RWPE1 (cell line): ENCODE data around the gene ST3GAL3.

ENCODE experiments used
- CTCF ChIA-PET: fragments of 350-600 bp; sonication (Branson Sonifier 250); formaldehyde crosslinking; extraction: SDS; loops from one replicate; lab custom pipeline; 2021; lab: Yijun Ruan, JAX
- POLR2A ChIA-PET: fragments of 400-600 bp; formaldehyde crosslinking; extraction: SDS; loops from one replicate; lab custom pipeline; 2020; ENCODE audit warnings: antibody characterized with exemption; ENCODE audit not compliant: low non-redundant PET; lab: Yijun Ruan, JAX
- DNase-seq: peaks from one replicate; pipeline ENCODE4 v3.0.0; 2012; ENCODE audit warnings: low spot score
- H3K27ac ChIP-seq: fragments of 450-650 bp; 2 replicates; pipeline ENCODE4 v1.5.1; 2017
- TF ChIP-seq, protein P1 (sequence below): fragments of 450-650 bp; conservative IDR thresholded peaks from 2 replicates; pipeline ENCODE4 v1.5.1; 2017; ENCODE audit warnings: low read depth, mild to moderate bottlenecking

The ST3GAL3 gene

GRCh38 chr1:43908858-43909257, 201.5 kb downstream of the ST3GAL3 start:
- peak overlapping the region; percentile 24; the same call in 1 of the 2 replicates for H3K27ac ChIP-seq
- ChIA-PET CTCF (interaction anchor here (0.7 to 3.7 kb wide), 3 partner anchors 26 to 45 kb away, joined by 3 to 20 read pairs (median 3); no protein-coding TSS in a partner anchor), POLR2A (no interaction called here)
- TF ChIP-seq, protein P1, sequence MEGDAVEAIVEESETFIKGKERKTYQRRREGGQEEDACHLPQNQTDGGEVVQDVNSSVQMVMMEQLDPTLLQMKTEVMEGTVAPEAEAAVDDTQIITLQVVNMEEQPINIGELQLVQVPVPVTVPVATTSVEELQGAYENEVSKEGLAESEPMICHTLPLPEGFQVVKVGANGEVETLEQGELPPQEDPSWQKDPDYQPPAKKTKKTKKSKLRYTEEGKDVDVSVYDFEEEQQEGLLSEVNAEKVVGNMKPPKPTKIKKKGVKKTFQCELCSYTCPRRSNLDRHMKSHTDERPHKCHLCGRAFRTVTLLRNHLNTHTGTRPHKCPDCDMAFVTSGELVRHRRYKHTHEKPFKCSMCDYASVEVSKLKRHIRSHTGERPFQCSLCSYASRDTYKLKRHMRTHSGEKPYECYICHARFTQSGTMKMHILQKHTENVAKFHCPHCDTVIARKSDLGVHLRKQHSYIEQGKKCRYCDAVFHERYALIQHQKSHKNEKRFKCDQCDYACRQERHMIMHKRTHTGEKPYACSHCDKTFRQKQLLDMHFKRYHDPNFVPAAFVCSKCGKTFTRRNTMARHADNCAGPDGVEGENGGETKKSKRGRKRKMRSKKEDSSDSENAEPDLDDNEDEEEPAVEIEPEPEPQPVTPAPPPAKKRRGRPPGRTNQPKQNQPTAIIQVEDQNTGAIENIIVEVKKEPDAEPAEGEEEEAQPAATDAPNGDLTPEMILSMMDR: no peak; the same call in 1 of the 2 replicates
- no peak for DNase-seq

GRCh38 chr1:43910343-43910742, 203.0 kb downstream of the ST3GAL3 start:
- ChIA-PET POLR2A (no interaction called here), CTCF (interaction anchor here (1.4 kb wide), 1 partner anchor 24 kb away, joined by 5 read pairs; the partner anchor contains the start of gene ARTN)
- no peak for DNase-seq
- H3K27ac ChIP-seq: peak overlapping the region; percentile 58
- TF ChIP-seq, protein P1: no peak

DNA sequence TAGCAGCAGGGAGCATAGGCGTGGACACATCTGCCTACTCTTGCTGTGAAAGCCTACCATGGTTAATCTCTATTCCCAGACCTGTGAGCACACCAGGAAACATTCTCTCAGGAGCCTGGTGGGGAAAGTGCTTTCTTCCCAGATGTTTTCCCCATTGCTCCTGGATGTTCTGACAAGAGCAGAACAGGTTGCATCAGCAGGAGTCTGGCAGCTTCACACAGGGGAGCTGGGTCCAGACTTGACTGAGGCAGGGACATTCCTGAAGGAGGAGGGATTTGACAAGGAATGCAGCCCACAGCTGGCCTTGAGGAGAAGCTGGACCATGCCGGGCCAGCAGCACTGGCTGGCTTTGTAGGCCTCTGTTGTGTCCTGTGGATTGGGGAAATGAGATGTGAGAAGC, 205.3 kb downstream of the ST3GAL3 start:
- peak; percentile 83 for DNase-seq
- TF ChIP-seq, protein P1: no peak
- ChIA-PET CTCF (interaction anchor here (0.6 to 1.0 kb wide), 2 partner anchors 21 to 54 kb away, joined by 5 to 8 read pairs; partner anchors contain the start of gene ARTN), POLR2A (no interaction called here)
- H3K27ac ChIP-seq: peak overlapping the region; percentile 100

DNA sequence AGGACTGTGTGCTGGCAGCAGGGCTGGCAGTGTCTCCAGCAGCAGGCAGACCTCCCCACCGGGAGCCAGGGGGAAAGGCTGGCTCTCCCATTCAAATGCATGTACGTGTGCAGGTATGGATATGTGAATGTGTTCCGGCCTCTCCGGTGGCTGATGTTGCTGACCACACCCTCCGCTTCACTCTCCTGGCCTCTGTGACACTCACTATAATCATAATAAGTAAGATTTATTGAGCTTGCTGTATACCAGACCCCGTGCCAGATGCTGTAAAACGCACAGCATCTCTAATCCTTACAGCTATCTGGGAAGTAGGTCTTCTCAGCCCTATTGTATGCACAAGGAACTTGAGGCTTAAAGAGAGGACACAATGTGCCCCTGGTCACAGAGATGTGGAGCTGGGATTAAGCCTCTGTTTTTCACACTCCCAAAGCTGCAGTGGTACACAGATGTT, 205.7 kb downstream of the ST3GAL3 start:
- DNase-seq: no peak
- POLR2A ChIA-PET: no interaction called here
- CTCF ChIA-PET: interaction anchor here (0.6 to 1.0 kb wide), 2 partner anchors 21 to 55 kb away, joined by 5 to 8 read pairs; partner anchors contain the start of gene ARTN
- TF ChIP-seq, protein P1: no peak
- H3K27ac ChIP-seq: peak overlapping the region; percentile 100

- ChIA-PET CTCF (interaction anchor here (0.6 to 2.1 kb wide), 3 partner anchors 21 to 278 kb away, joined by 4 to 14 read pairs (median 8); partner anchors contain the start of gene ARTN), POLR2A (interaction anchor here (0.6 kb wide), 1 partner anchor 19 kb away, joined by 3 read pairs; no protein-coding TSS in a partner anchor)
- DNase-seq: no peak
- TF ChIP-seq, protein P1: no peak
- peak overlapping the region; percentile 100 for H3K27ac ChIP-seq
These were observed 206.5 kb downstream of the ST3GAL3 start for GRCh38 chr1:43913666-43914360.
